HepG2 (cell line): ENCODE measurements around the gene VPS18. TPM values are rescaled to one million over a fixed set of nuclear protein-coding genes. Genes with fewer than 3 reads are reported as not detected.

ENCODE experiments used
- GATAD1 ChIP-seq: IDR thresholded peaks from 2 replicates; pipeline ENCODE4 v1.6.1; 2016; ENCODE audit warnings: missing genetic modification reagents, missing compliant biosample characterization
- IKZF4 ChIP-seq: sonication (generic); formaldehyde crosslinking; IDR thresholded peaks from 2 replicates; pipeline ENCODE4 v1.5.1; 2020; ENCODE audit warnings: borderline replicate concordance, mild to moderate bottlenecking, low read depth, missing genetic modification reagents; ENCODE audit errors: not compliant biosample characterization
- ZNF607 ChIP-seq: sonication (generic); formaldehyde crosslinking; IDR thresholded peaks from 2 replicates; pipeline ENCODE4 v1.5.1; 2020; ENCODE audit warnings: missing genetic modification reagents, mild to moderate bottlenecking, borderline replicate concordance
- ZNF615 ChIP-seq: sonication (generic); formaldehyde crosslinking; IDR thresholded peaks from 2 replicates; pipeline ENCODE4 v1.5.0; 2020; ENCODE audit warnings: mild to moderate bottlenecking, missing genetic modification reagents, borderline replicate concordance
- polyA plus RNA-seq, 8 experiments: library from polyadenylated mRNA; depleted of rRNA in 3 of 8; stranded (reverse) in 7 of 8; unstranded in 1 of 8; fragments of >200 nt; fragmentation: Illumina TruSeq in 4 of 8; extraction: Trizol in 4 of 8; gene quantifications; 2 replicates each; pipeline versions ENCODE4 v1.2.1 to v1.2.3, GENCODE V29; 2011 to 2016; ENCODE audit warnings: low read depth in 4 of 8, missing spikeins in 1 of 8, mixed read lengths in 1 of 8; ENCODE audit not compliant: insufficient read depth in 1 of 8
- total RNA-seq, 5 experiments: library from RNA; depleted of rRNA; stranded (reverse); fragments of >200 nt; fragmentation: Illumina TruSeq; extraction: Trizol; gene quantifications; 2 replicates each; pipeline ENCODE4 v1.2.3, GENCODE V29; 2016; ENCODE audit warnings: low read depth in 1 of 5
- TF ChIP-seq, protein P1 (sequence below): sonication (generic); formaldehyde crosslinking; conservative IDR thresholded peaks from 2 replicates; pipeline ENCODE4 v1.4.0; 2020; ENCODE audit warnings: mild to moderate bottlenecking, missing genetic modification reagents, moderate library complexity
- TF ChIP-seq, protein P2 (sequence below): sonication (generic); formaldehyde crosslinking; IDR thresholded peaks from 2 replicates; pipeline ENCODE4 v1.4.0; 2020; ENCODE audit warnings: missing genetic modification reagents
- TF ChIP-seq, protein P3 (sequence below): sonication (generic); formaldehyde crosslinking; IDR thresholded peaks from 2 replicates; pipeline ENCODE4 v1.5.1; 2020; ENCODE audit warnings: mild to moderate bottlenecking, missing genetic modification reagents
- TF ChIP-seq, protein P4 (sequence below): sonication (generic); formaldehyde crosslinking; IDR thresholded peaks from 2 replicates; pipeline ENCODE4 v1.5.0; 2020; ENCODE audit warnings: mild to moderate bottlenecking, missing genetic modification reagents, moderate library complexity

Gene VPS18
- total and polyA plus RNA-seq, 2 of the 13 experiments (the other 11 are each of a cell fraction or from before 2014, with no cell fraction given) = 5.8 to 17.0 TPM

DNA sequence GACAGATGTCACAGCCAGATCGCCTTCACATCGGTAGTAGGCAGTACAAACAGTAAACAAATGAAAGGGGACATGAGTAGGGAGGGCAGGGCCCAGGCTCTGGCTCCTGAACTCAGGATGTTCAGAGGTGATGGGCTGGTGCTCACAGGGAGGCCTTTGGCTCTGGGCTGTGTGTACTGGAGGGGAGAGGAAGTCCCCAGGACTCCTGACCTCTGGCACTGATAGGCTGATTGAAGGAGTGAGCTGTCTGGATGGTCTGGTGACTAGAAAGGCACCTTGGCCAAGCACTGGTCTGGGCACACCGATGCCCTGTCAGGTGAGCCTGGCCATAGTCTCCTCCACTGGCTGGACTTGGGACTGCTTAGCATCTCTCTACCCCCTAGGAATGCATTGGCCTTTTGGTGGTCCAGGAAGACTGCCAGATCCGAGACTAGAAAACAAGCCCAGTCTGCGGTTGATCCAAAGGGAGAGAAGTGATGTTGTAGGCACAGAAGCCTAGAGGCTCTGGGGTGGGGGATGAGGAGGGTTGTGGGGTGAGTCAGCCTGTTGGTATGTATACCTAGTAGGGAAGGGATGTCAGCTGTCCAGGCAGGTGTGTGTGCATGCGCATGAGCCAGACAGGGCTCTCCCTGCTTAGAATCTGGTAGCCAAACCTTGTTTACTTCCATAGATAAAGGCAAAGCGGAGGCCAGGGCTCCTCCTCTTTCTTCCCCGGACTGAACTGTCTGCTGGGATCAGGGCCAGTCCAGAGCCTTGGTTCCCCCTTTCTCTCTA is 48.6 kb upstream of the VPS18 start (continued):
- TF ChIP-seq, protein P1, sequence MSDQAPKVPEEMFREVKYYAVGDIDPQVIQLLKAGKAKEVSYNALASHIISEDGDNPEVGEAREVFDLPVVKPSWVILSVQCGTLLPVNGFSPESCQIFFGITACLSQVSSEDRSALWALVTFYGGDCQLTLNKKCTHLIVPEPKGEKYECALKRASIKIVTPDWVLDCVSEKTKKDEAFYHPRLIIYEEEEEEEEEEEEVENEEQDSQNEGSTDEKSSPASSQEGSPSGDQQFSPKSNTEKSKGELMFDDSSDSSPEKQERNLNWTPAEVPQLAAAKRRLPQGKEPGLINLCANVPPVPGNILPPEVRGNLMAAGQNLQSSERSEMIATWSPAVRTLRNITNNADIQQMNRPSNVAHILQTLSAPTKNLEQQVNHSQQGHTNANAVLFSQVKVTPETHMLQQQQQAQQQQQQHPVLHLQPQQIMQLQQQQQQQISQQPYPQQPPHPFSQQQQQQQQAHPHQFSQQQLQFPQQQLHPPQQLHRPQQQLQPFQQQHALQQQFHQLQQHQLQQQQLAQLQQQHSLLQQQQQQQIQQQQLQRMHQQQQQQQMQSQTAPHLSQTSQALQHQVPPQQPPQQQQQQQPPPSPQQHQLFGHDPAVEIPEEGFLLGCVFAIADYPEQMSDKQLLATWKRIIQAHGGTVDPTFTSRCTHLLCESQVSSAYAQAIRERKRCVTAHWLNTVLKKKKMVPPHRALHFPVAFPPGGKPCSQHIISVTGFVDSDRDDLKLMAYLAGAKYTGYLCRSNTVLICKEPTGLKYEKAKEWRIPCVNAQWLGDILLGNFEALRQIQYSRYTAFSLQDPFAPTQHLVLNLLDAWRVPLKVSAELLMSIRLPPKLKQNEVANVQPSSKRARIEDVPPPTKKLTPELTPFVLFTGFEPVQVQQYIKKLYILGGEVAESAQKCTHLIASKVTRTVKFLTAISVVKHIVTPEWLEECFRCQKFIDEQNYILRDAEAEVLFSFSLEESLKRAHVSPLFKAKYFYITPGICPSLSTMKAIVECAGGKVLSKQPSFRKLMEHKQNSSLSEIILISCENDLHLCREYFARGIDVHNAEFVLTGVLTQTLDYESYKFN (CRISPR knock-in tag) = peak; percentile 46; the same call in 1 of the 2 replicates
- TF ChIP-seq GATAD1 (CRISPR knock-in tag) = no peak
- TF ChIP-seq, protein P2, sequence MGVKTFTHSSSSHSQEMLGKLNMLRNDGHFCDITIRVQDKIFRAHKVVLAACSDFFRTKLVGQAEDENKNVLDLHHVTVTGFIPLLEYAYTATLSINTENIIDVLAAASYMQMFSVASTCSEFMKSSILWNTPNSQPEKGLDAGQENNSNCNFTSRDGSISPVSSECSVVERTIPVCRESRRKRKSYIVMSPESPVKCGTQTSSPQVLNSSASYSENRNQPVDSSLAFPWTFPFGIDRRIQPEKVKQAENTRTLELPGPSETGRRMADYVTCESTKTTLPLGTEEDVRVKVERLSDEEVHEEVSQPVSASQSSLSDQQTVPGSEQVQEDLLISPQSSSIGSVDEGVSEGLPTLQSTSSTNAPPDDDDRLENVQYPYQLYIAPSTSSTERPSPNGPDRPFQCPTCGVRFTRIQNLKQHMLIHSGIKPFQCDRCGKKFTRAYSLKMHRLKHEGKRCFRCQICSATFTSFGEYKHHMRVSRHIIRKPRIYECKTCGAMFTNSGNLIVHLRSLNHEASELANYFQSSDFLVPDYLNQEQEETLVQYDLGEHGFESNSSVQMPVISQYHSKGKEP (CRISPR knock-in tag) = no peak
- TF ChIP-seq, protein P3, sequence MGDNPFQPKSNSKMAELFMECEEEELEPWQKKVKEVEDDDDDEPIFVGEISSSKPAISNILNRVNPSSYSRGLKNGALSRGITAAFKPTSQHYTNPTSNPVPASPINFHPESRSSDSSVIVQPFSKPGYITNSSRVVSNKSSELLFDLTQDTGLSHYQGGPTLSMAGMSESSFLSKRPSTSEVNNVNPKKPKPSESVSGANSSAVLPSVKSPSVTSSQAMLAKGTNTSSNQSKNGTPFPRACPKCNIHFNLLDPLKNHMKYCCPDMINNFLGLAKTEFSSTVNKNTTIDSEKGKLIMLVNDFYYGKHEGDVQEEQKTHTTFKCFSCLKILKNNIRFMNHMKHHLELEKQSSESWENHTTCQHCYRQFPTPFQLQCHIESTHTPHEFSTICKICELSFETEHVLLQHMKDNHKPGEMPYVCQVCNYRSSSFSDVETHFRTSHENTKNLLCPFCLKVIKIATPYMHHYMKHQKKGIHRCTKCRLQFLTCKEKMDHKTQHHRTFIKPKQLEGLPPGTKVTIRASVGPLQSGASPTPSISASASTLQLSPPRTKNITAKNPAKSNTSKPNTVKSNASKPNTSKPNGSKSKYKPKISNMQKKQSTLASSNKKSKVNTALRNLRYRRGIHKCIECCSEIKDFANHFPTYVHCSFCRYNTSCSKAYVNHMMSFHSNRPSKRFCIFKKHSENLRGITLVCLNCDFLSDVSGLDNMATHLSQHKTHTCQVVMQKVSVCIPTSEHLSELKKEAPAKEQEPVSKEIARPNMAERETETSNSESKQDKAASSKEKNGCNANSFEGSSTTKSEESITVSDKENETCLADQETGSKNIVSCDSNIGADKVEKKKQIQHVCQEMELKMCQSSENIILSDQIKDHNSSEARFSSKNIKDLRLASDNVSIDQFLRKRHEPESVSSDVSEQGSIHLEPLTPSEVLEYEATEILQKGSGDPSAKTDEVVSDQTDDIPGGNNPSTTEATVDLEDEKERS = no peak
- TF ChIP-seq ZNF615 (CRISPR knock-in tag) = peak; percentile 34; the same call in 1 of the 2 replicates
- no peak for TF ChIP-seq IKZF4 (CRISPR knock-in tag)
- TF ChIP-seq ZNF607 (CRISPR knock-in tag) = no peak
- TF ChIP-seq, protein P4, sequence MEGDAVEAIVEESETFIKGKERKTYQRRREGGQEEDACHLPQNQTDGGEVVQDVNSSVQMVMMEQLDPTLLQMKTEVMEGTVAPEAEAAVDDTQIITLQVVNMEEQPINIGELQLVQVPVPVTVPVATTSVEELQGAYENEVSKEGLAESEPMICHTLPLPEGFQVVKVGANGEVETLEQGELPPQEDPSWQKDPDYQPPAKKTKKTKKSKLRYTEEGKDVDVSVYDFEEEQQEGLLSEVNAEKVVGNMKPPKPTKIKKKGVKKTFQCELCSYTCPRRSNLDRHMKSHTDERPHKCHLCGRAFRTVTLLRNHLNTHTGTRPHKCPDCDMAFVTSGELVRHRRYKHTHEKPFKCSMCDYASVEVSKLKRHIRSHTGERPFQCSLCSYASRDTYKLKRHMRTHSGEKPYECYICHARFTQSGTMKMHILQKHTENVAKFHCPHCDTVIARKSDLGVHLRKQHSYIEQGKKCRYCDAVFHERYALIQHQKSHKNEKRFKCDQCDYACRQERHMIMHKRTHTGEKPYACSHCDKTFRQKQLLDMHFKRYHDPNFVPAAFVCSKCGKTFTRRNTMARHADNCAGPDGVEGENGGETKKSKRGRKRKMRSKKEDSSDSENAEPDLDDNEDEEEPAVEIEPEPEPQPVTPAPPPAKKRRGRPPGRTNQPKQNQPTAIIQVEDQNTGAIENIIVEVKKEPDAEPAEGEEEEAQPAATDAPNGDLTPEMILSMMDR (CRISPR knock-in tag) = no peak
